ENCODE data around the gene CT47C1. TPM values are rescaled to one million over a fixed set of nuclear protein-coding genes. Genes with fewer than 3 reads are reported as not detected.

CT47C1 gene
- total and polyA plus RNA-seq, 10 of the 15 experiments (the other 5 are each of a cell fraction or from before 2014, with no cell fraction given), result not detected

GRCh38 chrX:119118780-119119395 is 46.1 kb downstream of the CT47C1 start:
- ChIA-PET RAD21 (ENCODE audit: unreplicated experiment) (interaction anchor here (1.0 to 1.4 kb wide), 3 partner anchors 8 to 271 kb away, joined by 3 to 5 read pairs (median 3); partner anchors contain the start of gene KIAA1210), POLR2A (no interaction called here), SMC1A (ENCODE audit: uncharacterized antibody, unreplicated experiment) (interaction anchor here (0.9 to 1.9 kb wide), 8 partner anchors 9 to 147 kb away, joined by 3 to 6 read pairs (median 4); partner anchors contain the start of gene KIAA1210), CTCF (interaction anchor here (0.7 to 4.3 kb wide), 15 partner anchors 9 to 393 kb away, joined by 3 to 23 read pairs (median 4); partner anchors contain the start of gene KIAA1210)
- FAIRE-seq (peak; percentile 76), DNase-seq (ENCODE audit: low read depth, low spot score) (no peak), ATAC-seq (peak; percentile 99)
- H3K27me3 ChIP-seq (replicated peaks in 1 of 2; ENCODE audit: control insufficient read depth in 2 of 2, insufficient read depth in 2 of 2, low read length in 1 of 2), result no peaks in the 10 kb centered on the region; a peak in 2 of 4 replicates
- H3K4me3 ChIP-seq, result no peak overlapping the region
- TF ChIP-seq SMC3 (IDR thresholded peaks at IDR 0.05; ENCODE audit: borderline replicate concordance, low read length) (peak; percentile 73), CTCF (IDR thresholded peaks at IDR 0.05 in 2 of 3, conservative IDR thresholded peaks at IDR 0.05 in 1 of 3; ENCODE audit: control insufficient read depth in 2 of 3, extremely low read depth in 1 of 3, insufficient read depth in 1 of 3, low read depth in 3 of 3, low read length in 3 of 3) (peak; percentile 75 to 91 (median 90); a peak in 5 of 6 replicates), CBX3 (IDR thresholded peaks at IDR 0.05; ENCODE audit: borderline replicate concordance, low read depth) (no peak), RAD21 (IDR thresholded peaks at IDR 0.05; ENCODE audit: insufficient read depth, low read depth, low read length) (peak; percentile 79)
- H3K4me2 ChIP-seq (ENCODE audit: control insufficient read depth, insufficient read depth), result no peak overlapping the region
- in situ Hi-C loops (cut with MboI), result no loop called here
- H2AFZ ChIP-seq (ENCODE audit: control insufficient read depth, low read depth, low read length), result no peak overlapping the region
- H3K79me2 ChIP-seq (ENCODE audit: control insufficient read depth, insufficient read depth, low read length), result no peaks in the 10 kb centered on the region
- no peaks in the 10 kb centered on the region for H3K36me3 ChIP-seq (ENCODE audit: control insufficient read depth in 2 of 2, insufficient read depth in 2 of 2, low read length in 1 of 2)
- H3K27ac ChIP-seq (ENCODE audit: control insufficient read depth, insufficient read depth), result no peak overlapping the region
- intact Hi-C loops (cut with micrococcal nuclease; ENCODE audit: unreplicated experiment), result loop anchor here (1.0 to 5.0 kb wide), 2 partner anchors 98 to 147 kb away; no protein-coding TSS in a partner anchor
- no TSS peak for BruUV-seq (replicated peaks)
- no peaks in the 10 kb centered on the region for H3K9me3 ChIP-seq (replicated peaks; ENCODE audit: control insufficient read depth, insufficient read depth, low read length)
- no peaks in the 10 kb centered on the region for H4K20me1 ChIP-seq (ENCODE audit: control insufficient read depth, insufficient read depth)
- H3K4me1 ChIP-seq (ENCODE audit: control insufficient read depth, insufficient read depth, low read length), result no peaks in the 10 kb centered on the region
- WGBS (ENCODE audit: insufficient coverage, insufficient replicate concordance, low lambda C conversion rate, missing lambda C conversion rate), result 2% methylated on average over 6 of the region's 6 CpGs
- H3K9ac ChIP-seq (ENCODE audit: control insufficient read depth, insufficient read depth, low read length), result no peak overlapping the region
